COLO668 (cell line): ENCODE measurements around the gene HK2.
"Not testable (repeated sequence)": the region's sequence is repeated elsewhere in the genome, so short reads cannot be mapped to it uniquely, and the experiment has no call there.

Experiments used
- DNase-seq: peaks from one replicate; lab custom pipeline; 2025; ENCODE audit not compliant: unreplicated experiment; lab: John Stamatoyannopoulos, UW

The HK2 gene

GRCh38 chr2:74833418-74834233, at the start of gene HK2:
TSS of gene HK2 (plus strand) at chr2:74834127. CDS start at chr2:74834581, 454 bp downstream.
- DNase-seq, result peak; percentile 86

GRCh38 chr2:74789271-74789670, 44.7 kb upstream of the HK2 start:
- no peak for DNase-seq

GRCh38 chr2:74792282-74792681, 41.6 kb upstream of the HK2 start:
- DNase-seq, result no peak

GRCh38 chr2:74794878-74795277, 39.0 kb upstream of the HK2 start:
- DNase-seq, result not testable (repeated sequence)

- DNase-seq, result no peak
These were observed 27.5 kb upstream of the HK2 start for GRCh38 chr2:74806355-74806839.

- no peak for DNase-seq
These were observed 27.0 kb upstream of the HK2 start for GRCh38 chr2:74806920-74807319.

GRCh38 chr2:74812787-74813590, 20.9 kb upstream of the HK2 start:
- DNase-seq, result no peak

- no peak for DNase-seq
These were observed 19.8 kb upstream of the HK2 start for GRCh38 chr2:74814102-74814501.

- no peak for DNase-seq
These were observed 18.0 kb upstream of the HK2 start for GRCh38 chr2:74815941-74816340.

GRCh38 chr2:74816540-74817303, 17.2 kb upstream of the HK2 start:
- DNase-seq, result peak; percentile 52

- DNase-seq, result no peak
These were observed 16.6 kb upstream of the HK2 start for GRCh38 chr2:74817304-74817675.

- no peak for DNase-seq
These were observed 14.2 kb upstream of the HK2 start for GRCh38 chr2:74819702-74820101.

GRCh38 chr2:74821177-74822126, 12.5 kb upstream of the HK2 start:
- no peak for DNase-seq

- no peak for DNase-seq
These were observed 11.0 kb upstream of the HK2 start for GRCh38 chr2:74822771-74823566.

GRCh38 chr2:74824679-74825078, 9.2 kb upstream of the HK2 start:
- no peak for DNase-seq

- DNase-seq, result no peak
These were observed 5.4 kb upstream of the HK2 start for GRCh38 chr2:74828543-74828942.

GRCh38 chr2:74831693-74832530, 2.0 kb upstream of the HK2 start:
- no peak for DNase-seq

GRCh38 chr2:74834234-74834791, 386 bp downstream of the HK2 start:
- not testable (repeated sequence) for DNase-seq
